Activated naive CD4-positive, alpha-beta T cell treated with anti-CD3 and anti-CD28 coated beads, Interleukin-2, amount 10 ng/mL, durations not matched to agents 7 days and 5 days (primary cell): ENCODE results near the gene ZFP36L2.

ENCODE experiments used
- CTCF ChIA-PET: fragments of 350-600 bp; sonication (Branson Sonifier 250); formaldehyde crosslinking; loops from one replicate; lab custom pipeline; 2021; ENCODE audit warnings: antibody characterized with exemption; lab: Charles Lee
- DNase-seq: peaks from one replicate; pipeline ENCODE4 v3.0.0-alpha.2; 2020
- H3K27ac Mint-ChIP-seq: one replicate; pipeline ENCODE4 v1.8.0; 2021; ENCODE audit warnings: mild to moderate bottlenecking, moderate library complexity, mixed read lengths
- H3K27me3 Mint-ChIP-seq: one replicate; pipeline ENCODE4 v1.8.0; 2021; ENCODE audit warnings: mild to moderate bottlenecking, mixed read lengths
- H3K36me3 Mint-ChIP-seq: one replicate; pipeline ENCODE4 v1.8.0; 2021; ENCODE audit warnings: mixed read lengths
- H3K4me1 Mint-ChIP-seq: one replicate; pipeline ENCODE4 v1.8.0; 2021; ENCODE audit warnings: mixed read lengths
- H3K4me3 Mint-ChIP-seq: one replicate; pipeline ENCODE4 v1.8.0; 2021; ENCODE audit warnings: mild to moderate bottlenecking, moderate library complexity, mixed read lengths
- H3K9me3 Mint-ChIP-seq: one replicate; pipeline ENCODE4 v1.8.0; 2021; ENCODE audit warnings: mixed read lengths

The ZFP36L2 gene

GRCh38 chr2:43226558-43226954, at the start of gene ZFP36L2:
Gene ZFP36L2, minus strand, starts transcription at chr2:43226606. Its CDS starts 291 bp downstream, at chr2:43226315.
- peaks cover 12% of the 10 kb centered on the region for H3K27me3 Mint-ChIP-seq
- H3K27ac Mint-ChIP-seq = peak within 1 kb of the TSS; percentile 97
- H3K9me3 Mint-ChIP-seq = no peaks in the 10 kb centered on the region
- CTCF ChIA-PET = interaction anchor here (0.6 to 14.2 kb wide), 13 partner anchors 9 to 315 kb away, joined by 3 to 460 read pairs (median 8); no protein-coding TSS in a partner anchor
- peak; percentile 95 for DNase-seq
- peak within 1 kb of the TSS; percentile 87 for H3K4me3 Mint-ChIP-seq
- peaks cover 41% of the 10 kb centered on the region for H3K36me3 Mint-ChIP-seq
- H3K4me1 Mint-ChIP-seq = peaks cover 27% of the 10 kb centered on the region

GRCh38 chr2:43274721-43275120, 48.3 kb upstream of the ZFP36L2 start:
- Mint-ChIP-seq H3K9me3 (no peaks in the 10 kb centered on the region), H3K27me3 (no peaks in the 10 kb centered on the region), H3K4me3 (no peak overlapping the region), H3K36me3 (peaks cover 4% of the 10 kb centered on the region), H3K4me1 (no peaks in the 10 kb centered on the region), H3K27ac (no peak overlapping the region)
- CTCF ChIA-PET = no interaction called here
- no peak for DNase-seq

GRCh38 chr2:43274055-43274454, 47.6 kb upstream of the ZFP36L2 start:
- H3K36me3 Mint-ChIP-seq = peaks cover 2% of the 10 kb centered on the region
- DNase-seq = no peak
- H3K9me3 Mint-ChIP-seq = no peaks in the 10 kb centered on the region
- H3K4me3 Mint-ChIP-seq = no peak overlapping the region
- no peaks in the 10 kb centered on the region for H3K27me3 Mint-ChIP-seq
- H3K4me1 Mint-ChIP-seq = no peaks in the 10 kb centered on the region
- no peak overlapping the region for H3K27ac Mint-ChIP-seq
- CTCF ChIA-PET = no interaction called here

- no peaks in the 10 kb centered on the region for H3K27me3 Mint-ChIP-seq
- CTCF ChIA-PET = no interaction called here
- DNase-seq = no peak
- no peaks in the 10 kb centered on the region for H3K4me1 Mint-ChIP-seq
- H3K4me3 Mint-ChIP-seq = no peak overlapping the region
- H3K27ac Mint-ChIP-seq = no peak overlapping the region
- peaks cover 2% of the 10 kb centered on the region for H3K36me3 Mint-ChIP-seq
- H3K9me3 Mint-ChIP-seq = no peaks in the 10 kb centered on the region
Observed at GRCh38 chr2:43273529-43273928, 47.1 kb upstream of the ZFP36L2 start.

GRCh38 chr2:43270930-43271615, 44.7 kb upstream of the ZFP36L2 start:
- Mint-ChIP-seq H3K36me3 (no peaks in the 10 kb centered on the region), H3K4me3 (no peak overlapping the region), H3K4me1 (no peaks in the 10 kb centered on the region), H3K27me3 (no peaks in the 10 kb centered on the region), H3K9me3 (no peaks in the 10 kb centered on the region), H3K27ac (no peak overlapping the region)
- DNase-seq = no peak
- CTCF ChIA-PET = interaction anchor here (0.7 to 0.8 kb wide), 2 partner anchors 213 to 254 kb away, joined by 3 read pairs; no protein-coding TSS in a partner anchor

GRCh38 chr2:43270461-43270860, 44.1 kb upstream of the ZFP36L2 start:
- CTCF ChIA-PET = no interaction called here
- no peaks in the 10 kb centered on the region for H3K27me3 Mint-ChIP-seq
- H3K4me3 Mint-ChIP-seq = no peak overlapping the region
- H3K27ac Mint-ChIP-seq = no peak overlapping the region
- H3K9me3 Mint-ChIP-seq = no peaks in the 10 kb centered on the region
- no peak for DNase-seq
- no peaks in the 10 kb centered on the region for H3K4me1 Mint-ChIP-seq
- H3K36me3 Mint-ChIP-seq = no peaks in the 10 kb centered on the region

GRCh38 chr2:43269706-43270105, 43.3 kb upstream of the ZFP36L2 start:
- CTCF ChIA-PET = no interaction called here
- Mint-ChIP-seq H3K27ac (no peak overlapping the region), H3K4me1 (no peaks in the 10 kb centered on the region), H3K27me3 (no peaks in the 10 kb centered on the region), H3K36me3 (no peaks in the 10 kb centered on the region), H3K9me3 (no peaks in the 10 kb centered on the region), H3K4me3 (no peak overlapping the region)
- no peak for DNase-seq

GRCh38 chr2:43269074-43269572, 42.7 kb upstream of the ZFP36L2 start:
- peaks cover 2% of the 10 kb centered on the region for H3K36me3 Mint-ChIP-seq
- H3K27ac Mint-ChIP-seq = no peak overlapping the region

GRCh38 chr2:43268066-43268953, 41.9 kb upstream of the ZFP36L2 start:
- no peak for DNase-seq
- H3K27me3 Mint-ChIP-seq = no peaks in the 10 kb centered on the region
- H3K4me1 Mint-ChIP-seq = no peaks in the 10 kb centered on the region
- H3K9me3 Mint-ChIP-seq = no peaks in the 10 kb centered on the region
- H3K36me3 Mint-ChIP-seq = peaks cover 2% of the 10 kb centered on the region
- no peak overlapping the region for H3K4me3 Mint-ChIP-seq
- CTCF ChIA-PET = no interaction called here
- H3K27ac Mint-ChIP-seq = peak overlapping the region; percentile 66

More at GRCh38 chr2:43269074-43269572, 42.7 kb upstream of the ZFP36L2 start:
- no peaks in the 10 kb centered on the region for H3K4me1 Mint-ChIP-seq
- CTCF ChIA-PET = no interaction called here
- no peaks in the 10 kb centered on the region for H3K9me3 Mint-ChIP-seq
- H3K27me3 Mint-ChIP-seq = no peaks in the 10 kb centered on the region
- DNase-seq = no peak
- H3K4me3 Mint-ChIP-seq = no peak overlapping the region

GRCh38 chr2:43267381-43267780, 41.0 kb upstream of the ZFP36L2 start:
- Mint-ChIP-seq H3K36me3 (peaks cover 2% of the 10 kb centered on the region), H3K27ac (no peak overlapping the region), H3K27me3 (no peaks in the 10 kb centered on the region), H3K9me3 (no peaks in the 10 kb centered on the region), H3K4me1 (no peaks in the 10 kb centered on the region), H3K4me3 (no peak overlapping the region)
- CTCF ChIA-PET = interaction anchor here (0.7 kb wide), 1 partner anchor 216 kb away, joined by 3 read pairs; no protein-coding TSS in a partner anchor
- no peak for DNase-seq

- Mint-ChIP-seq H3K4me1 (no peaks in the 10 kb centered on the region), H3K4me3 (no peak overlapping the region), H3K9me3 (no peaks in the 10 kb centered on the region), H3K27me3 (no peaks in the 10 kb centered on the region), H3K27ac (peak overlapping the region; percentile 67), H3K36me3 (peaks cover 2% of the 10 kb centered on the region)
- CTCF ChIA-PET = interaction anchor here (0.7 kb wide), 1 partner anchor 217 kb away, joined by 3 read pairs; no protein-coding TSS in a partner anchor
- no peak for DNase-seq
Observed at GRCh38 chr2:43266711-43267111, 40.3 kb upstream of the ZFP36L2 start.

- no peak for DNase-seq
- Mint-ChIP-seq H3K9me3 (no peaks in the 10 kb centered on the region), H3K36me3 (peaks cover 2% of the 10 kb centered on the region), H3K27ac (no peak overlapping the region), H3K27me3 (no peaks in the 10 kb centered on the region), H3K4me1 (no peaks in the 10 kb centered on the region), H3K4me3 (no peak overlapping the region)
- CTCF ChIA-PET = interaction anchor here (1.3 kb wide), 1 partner anchor 219 kb away, joined by 4 read pairs; no protein-coding TSS in a partner anchor
Observed at GRCh38 chr2:43265421-43265820, 39.0 kb upstream of the ZFP36L2 start.

GRCh38 chr2:43265001-43265400, 38.6 kb upstream of the ZFP36L2 start:
- CTCF ChIA-PET = interaction anchor here (1.3 kb wide), 1 partner anchor 220 kb away, joined by 4 read pairs; no protein-coding TSS in a partner anchor
- Mint-ChIP-seq H3K27ac (no peak overlapping the region), H3K4me3 (no peak overlapping the region), H3K9me3 (no peaks in the 10 kb centered on the region), H3K4me1 (no peaks in the 10 kb centered on the region), H3K27me3 (no peaks in the 10 kb centered on the region), H3K36me3 (peaks cover 2% of the 10 kb centered on the region)
- DNase-seq = no peak

- Mint-ChIP-seq H3K36me3 (peaks cover 2% of the 10 kb centered on the region), H3K9me3 (no peaks in the 10 kb centered on the region), H3K27me3 (no peaks in the 10 kb centered on the region), H3K27ac (no peak overlapping the region), H3K4me1 (no peaks in the 10 kb centered on the region), H3K4me3 (no peak overlapping the region)
- no peak for DNase-seq
- CTCF ChIA-PET = interaction anchor here (1.0 kb wide), 1 partner anchor 134 kb away, joined by 3 read pairs; no protein-coding TSS in a partner anchor
Observed at GRCh38 chr2:43262951-43263350, 36.5 kb upstream of the ZFP36L2 start.
